Bronchial smooth muscle cell (primary cell): ENCODE data around the gene KBTBD3. TPM values are rescaled to one million over a fixed set of nuclear protein-coding genes. Genes with fewer than 3 reads are reported as not detected.

Experiments
- total RNA-seq: library from RNA; depleted of rRNA; stranded (reverse); fragments of >200 nt; gene quantifications from 2 replicates; pipeline ENCODE4 v1.2.1, GENCODE V29; 2014

KBTBD3 gene
- 6.6 and 7.4 TPM in 2 replicates for total RNA-seq

DNA sequence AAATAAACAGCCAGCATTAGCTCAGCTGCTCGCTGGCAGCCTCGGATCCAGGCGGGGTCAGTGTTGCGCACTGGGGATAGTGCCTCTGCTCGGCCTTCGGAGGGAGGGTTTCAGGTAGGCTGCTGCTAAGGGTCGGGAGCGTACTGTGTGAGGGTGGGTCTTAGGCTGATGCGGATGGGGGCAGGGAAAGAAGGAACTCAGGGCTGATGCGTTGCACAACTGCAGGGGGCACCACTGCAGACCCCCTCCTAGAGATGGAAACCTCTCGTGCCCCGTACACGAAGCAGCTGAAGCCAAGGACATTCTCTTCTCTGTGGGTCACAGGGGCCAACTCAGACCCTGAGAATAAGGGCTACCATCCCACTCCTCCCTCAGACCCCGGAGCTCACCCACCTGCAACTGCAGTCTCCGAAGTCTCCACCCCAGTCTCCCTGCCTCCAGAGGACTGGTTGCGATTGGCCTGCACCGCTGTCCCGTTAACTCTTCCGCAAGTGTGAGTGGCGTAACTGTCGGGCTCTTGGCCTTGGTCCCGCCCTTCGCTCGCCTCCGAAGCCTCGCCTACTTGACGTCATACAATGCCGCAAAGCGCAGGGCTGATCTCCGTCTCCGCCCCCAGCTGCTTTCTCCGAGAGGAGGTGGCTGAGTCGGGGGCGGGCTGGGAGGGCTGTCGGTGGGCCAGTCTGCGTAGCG lies at the start of gene KBTBD3:
Gene KBTBD3 (minus strand): TSS at position 429 of the 690 bp plus-strand sequence. CDS start 18,250 bp downstream, outside the sequence.

GRCh38 chr11:106077609-106078455 lies 685 bp upstream of the KBTBD3 start, which contains the start of gene AASDHPPT:
AASDHPPT (plus strand) TSS chr11:106077662; CDS start chr11:106077711, 49 bp downstream.

GRCh38 chr11:106021967-106022794 lies 55.0 kb downstream of the KBTBD3 start, which contains the start of gene MSANTD4:
MSANTD4 (minus strand) TSS chr11:106022240; CDS start chr11:106010917, 11,323 bp downstream.

Other genes with a start within 250 kb of the KBTBD3 start
- 25.6 and 32.2 TPM in 2 replicates for gene MSANTD4, start 55.1 kb downstream of the KBTBD3 start, total RNA-seq
- 39.9 and 44.1 TPM in 2 replicates for gene AASDHPPT, start 315 bp upstream of the KBTBD3 start, total RNA-seq